ENCODE measurements around the gene HDAC9.

- TF ChIP-seq CTCF (IDR thresholded peaks at IDR 0.05; ENCODE audit: insufficient read depth, low read depth, low read length) (peak; percentile 83), EZH2 (IDR thresholded peaks at IDR 0.05; ENCODE audit: insufficient read depth, low read length) (no peak)
Measured at GRCh38 chr7:18666107-18666728, 170.7 kb downstream of the HDAC9 start.

Measured in astrocyte (in vitro differentiated cells and primary cell).